HG03135 (cell line): Measurements from ENCODE around the gene ATXN2.
"Not testable (repeated sequence)": the region's sequence is repeated elsewhere in the genome, so short reads cannot be mapped to it uniquely, and the experiment has no call there.

Experiments used
- ATAC-seq: cut with Tn5 transposase; IDR thresholded peaks from one replicate; pipeline ENCODE4 v1.9.1; 2021; ENCODE audit warnings: mild to moderate bottlenecking, moderate library complexity; ENCODE audit not compliant: unreplicated experiment

The ATXN2 gene

DNA sequence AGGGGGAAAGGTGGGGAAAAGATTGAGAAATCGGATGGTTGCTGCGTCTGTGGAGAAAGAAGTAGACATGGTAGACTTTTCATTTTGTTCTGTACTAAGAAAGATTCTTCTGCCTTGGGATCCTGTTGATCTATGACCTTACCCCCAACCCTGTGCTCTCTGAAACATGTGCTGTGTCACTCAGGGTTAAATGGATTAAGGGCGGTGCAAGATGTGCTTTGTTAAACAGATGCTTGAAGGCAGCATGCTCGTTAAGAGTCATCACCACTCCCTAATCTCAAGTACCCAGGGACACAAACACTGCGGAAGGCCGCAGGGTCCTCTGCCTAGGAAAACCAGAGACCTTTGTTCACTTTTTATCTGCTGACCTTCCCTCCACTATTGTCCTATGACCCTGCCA, 91.4 kb downstream of the ATXN2 start:
- ATAC-seq: not testable (repeated sequence)

DNA sequence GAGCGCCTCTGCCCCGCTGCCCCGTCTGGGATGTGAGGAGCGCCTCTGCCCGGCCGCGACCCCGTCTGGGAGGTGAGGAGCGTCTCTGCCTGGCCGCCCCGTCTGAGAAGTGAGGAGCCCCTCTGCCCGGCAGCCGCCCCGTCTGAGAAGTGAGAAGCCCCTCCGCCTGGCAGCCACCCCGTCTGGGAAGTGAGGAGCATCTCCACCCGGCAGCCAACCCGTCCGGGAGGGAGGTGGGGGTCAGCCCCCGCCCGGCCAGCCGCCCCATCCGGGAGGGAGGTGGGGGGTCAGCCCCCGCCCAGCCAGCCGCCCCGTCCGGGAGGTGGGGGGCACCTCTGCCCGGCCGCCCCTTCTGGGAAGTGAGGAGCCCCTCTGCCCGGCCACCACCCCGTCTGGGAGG, 91.9 kb downstream of the ATXN2 start:
- ATAC-seq: not testable (repeated sequence)

DNA sequence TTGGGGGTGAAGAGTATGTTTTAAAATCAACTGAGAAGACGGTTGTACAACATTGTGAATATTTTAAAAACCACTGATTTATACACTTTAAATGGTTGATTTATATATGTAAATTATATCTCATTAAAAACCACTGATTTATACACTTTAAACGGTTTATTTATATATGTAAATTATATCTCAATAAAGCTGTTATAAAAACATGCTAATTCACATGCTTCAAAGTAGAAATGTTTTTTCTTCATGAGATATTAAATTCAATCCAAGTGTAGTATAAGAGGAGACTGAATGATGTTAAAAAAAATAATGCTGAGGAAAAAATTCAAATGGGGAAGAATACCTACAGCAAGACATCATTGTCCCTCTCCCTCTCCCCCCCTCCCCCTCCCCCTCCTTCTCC, 92.9 kb downstream of the ATXN2 start:
- ATAC-seq: no peak

DNA sequence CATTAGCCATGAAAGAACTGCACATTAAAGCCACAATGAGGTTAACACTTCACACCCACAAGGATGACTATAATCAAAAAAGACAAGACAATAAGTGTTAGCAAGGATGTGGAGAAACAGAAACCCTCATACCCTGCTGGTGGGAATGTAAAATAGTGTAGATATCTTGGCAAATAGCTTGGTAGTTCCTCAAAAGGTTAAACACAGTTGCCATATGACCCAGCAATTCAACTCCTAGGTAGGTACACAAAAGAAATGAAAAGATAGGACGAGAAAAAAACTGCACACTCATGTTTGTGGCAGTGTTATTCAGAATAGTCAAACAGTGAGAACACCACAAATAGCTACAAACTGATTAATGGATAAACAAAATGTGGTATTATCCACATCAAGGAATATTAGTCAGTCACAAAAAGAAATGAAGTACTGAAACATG, 93.5 kb downstream of the ATXN2 start:
- ATAC-seq: no peak

DNA sequence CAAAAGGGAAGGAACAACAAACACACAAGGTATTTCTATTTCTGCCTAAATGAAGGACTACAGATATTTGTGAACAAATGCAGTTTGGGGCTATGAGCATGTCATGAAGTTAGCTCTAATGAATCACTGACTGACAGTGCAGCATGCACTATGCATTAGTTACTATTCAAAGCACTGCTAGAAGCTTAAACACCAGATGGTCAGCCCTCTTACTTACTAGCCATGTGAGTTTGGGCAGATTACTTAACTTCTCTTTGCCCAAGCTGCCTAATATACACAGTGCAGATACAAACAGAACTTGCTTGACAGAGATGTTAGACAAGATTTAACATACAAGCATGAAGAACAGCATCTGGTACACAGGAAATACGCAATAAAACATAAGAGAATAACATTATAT, 96.0 kb downstream of the ATXN2 start:
- no peak for ATAC-seq

DNA sequence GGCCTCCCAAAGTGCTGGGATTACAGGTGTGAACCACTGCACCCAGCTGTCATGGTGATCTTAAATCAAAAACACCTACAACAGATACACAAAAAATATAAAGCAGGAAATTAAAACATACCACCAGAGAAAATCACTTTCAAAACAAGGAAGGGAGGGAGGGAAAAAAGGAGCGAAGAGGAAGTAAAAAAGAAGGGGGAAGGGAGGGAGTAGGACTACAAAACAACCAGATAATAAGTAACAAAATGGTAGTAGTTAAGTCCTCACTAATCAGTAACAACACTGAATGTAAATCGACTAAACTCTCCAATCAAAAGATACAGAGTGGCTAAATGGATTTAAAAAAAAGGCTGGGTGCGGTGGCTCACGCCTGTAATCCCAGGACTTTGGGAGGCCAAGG, 104.4 kb downstream of the ATXN2 start:
- ATAC-seq: no peak

DNA sequence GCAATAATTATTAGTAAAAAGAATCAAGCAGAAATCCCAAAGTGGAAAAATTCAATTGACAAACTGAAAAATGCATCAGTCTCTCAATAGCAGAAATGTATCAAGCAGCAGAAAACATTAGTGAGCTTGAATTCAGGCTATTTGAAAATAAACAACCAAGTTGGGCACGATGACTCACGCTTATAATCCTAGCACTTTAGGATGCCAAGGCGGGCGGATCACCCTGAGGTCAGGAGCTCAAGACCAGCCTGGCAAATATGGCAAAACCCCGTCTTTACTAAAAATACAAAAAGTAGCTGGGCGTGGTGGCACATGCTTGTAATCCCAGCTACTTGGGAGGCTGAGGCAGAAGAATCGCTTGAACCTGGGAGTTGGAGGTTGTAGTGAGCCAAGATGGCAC, 106.1 kb downstream of the ATXN2 start:
- ATAC-seq: not testable (repeated sequence)

DNA sequence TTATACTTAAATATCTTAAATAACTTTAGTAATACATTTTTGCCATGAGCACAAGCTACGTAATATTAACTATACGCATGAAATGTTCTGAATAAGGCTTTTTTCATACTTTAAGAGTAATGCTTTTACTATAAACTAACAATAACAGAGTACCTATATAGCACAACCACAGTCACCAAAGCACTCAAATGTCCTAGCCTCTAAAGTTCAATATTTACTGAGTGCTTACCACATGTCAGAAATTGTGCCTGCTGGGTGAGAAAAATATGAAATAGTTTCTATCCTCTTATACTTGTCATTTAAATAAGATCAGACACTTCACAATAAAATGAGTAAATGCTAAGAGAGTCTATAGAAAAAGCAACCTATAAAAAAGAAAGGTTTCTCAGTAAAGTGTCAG, 110.3 kb downstream of the ATXN2 start:
- ATAC-seq: no peak

DNA sequence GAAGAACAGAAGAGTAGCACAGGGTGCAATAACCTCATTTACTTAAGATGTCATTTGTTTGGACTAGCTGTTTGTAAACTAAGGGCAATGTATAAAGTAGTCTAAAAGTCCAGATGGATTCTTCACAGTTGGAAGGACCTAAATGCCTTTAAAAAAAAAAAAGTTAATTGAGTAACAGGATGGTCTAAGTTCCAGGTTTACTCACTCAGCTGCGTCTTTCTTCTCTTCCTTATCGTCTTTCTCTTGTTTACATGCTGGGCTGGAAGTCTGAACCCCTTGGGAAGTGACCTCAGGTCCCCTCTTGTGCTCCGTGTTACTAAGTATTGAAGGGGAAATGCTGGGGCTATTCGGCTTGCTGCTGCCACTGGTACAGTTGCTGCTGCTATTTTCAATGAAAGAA, 110.8 kb downstream of the ATXN2 start:
- ATAC-seq: no peak

DNA sequence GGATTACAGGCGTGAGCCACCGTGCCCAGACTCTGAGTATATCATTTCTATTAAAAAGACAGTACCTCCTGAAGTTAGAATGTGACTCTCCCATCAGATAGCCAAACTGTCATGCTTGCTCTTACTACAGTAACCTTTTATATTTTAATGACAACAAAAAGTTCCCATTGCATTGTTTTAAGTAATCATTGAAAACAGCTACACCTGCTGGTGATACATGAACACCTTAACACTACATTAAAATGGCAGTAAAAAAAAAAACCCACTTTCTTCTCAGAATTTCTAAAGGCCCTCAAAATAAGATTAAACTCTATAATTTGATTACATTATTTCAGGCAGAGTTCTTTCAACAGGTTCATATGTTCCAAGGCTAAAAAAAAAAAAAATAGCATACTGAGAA, 116.7 kb downstream of the ATXN2 start:
- ATAC-seq: no peak

DNA sequence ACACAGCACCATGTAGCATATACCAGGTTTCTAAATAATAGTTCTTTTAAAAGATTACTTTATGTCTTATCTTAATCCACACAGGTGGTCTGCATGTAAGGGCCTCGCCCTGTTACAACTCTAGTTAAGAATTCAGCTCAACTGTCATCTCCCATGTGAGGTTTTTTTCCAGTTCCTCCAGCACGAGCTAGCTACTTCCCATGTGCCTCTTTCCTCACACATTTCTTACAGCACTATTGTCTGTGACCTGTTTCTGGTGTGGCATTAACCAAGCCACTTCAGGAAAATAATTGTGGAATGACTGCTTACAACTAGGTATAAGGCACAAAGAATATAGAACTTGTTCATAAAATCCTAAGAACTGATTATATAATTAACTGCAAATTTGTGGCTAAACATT, 127.9 kb downstream of the ATXN2 start:
- no peak for ATAC-seq

DNA sequence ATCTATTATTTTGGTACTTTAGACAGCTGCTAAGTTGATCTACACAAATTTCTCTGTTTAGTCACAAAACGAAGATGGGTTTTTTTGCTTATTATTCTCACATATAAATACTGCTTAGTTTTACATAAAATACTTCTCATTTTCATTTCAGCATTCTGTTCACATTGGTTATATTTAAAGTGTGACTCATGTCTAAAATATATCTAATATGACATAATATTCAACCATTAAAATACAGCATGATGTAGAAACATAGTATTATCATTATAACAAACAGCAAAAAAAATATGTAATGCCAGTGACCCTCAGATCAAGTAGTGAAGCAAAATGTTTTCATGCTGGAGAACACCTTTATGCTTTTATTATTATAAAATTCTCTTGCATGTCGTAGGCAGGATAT, 129.7 kb downstream of the ATXN2 start:
- no peak for ATAC-seq

DNA sequence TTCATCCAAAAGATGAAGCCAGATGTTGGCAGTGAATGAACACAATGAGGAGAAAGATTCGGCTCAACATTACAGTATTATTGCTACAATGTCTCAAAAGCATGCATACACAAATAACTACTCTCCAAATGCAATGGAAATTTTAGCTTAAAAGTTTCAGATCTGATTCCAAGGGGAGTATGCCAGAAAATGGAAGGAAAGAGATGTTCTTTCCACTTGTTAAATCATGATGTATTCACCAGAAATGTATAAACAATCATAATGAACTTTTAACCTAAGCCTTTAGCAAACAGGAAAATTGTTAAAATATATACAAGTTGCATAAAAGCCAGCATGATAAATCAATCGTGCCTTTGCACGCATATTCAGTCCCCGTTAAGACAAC, 131.3 kb downstream of the ATXN2 start:
- no peak for ATAC-seq

DNA sequence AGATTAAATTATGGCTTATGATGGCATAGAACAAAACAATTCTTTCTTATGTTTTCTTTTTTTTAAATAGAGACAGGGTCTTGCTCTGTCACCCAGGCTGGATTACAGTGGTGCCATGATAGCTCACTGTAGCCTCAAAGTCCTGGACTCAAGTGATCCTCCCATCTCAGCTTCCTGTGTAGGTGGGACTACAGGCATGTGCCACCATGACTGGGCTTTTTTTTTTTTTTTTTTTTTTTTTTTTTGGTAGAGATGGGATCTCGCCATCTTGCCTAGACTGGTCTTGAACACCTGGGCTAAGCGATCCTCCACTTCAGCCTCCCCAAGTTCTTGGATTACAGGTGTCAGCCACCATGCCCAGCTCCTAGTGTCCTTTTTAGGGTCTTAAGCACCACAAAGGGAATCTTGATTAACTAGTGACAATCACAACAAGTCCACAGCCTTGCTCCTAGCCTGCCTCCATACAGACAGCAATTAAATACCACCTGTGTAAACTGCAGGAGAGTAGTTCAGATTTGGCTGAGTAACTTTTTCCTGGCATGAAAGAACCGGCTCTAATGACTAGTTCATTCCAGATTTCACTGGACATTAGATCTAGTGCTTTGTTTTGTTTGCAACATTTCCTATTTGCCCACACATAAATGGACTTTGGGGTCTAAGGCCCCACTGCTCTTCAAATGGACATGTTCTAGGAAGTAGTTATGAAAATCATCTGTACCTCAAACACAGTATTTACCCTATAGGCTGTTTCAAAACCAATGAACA, 131.8 kb downstream of the ATXN2 start:
- no peak for ATAC-seq

DNA sequence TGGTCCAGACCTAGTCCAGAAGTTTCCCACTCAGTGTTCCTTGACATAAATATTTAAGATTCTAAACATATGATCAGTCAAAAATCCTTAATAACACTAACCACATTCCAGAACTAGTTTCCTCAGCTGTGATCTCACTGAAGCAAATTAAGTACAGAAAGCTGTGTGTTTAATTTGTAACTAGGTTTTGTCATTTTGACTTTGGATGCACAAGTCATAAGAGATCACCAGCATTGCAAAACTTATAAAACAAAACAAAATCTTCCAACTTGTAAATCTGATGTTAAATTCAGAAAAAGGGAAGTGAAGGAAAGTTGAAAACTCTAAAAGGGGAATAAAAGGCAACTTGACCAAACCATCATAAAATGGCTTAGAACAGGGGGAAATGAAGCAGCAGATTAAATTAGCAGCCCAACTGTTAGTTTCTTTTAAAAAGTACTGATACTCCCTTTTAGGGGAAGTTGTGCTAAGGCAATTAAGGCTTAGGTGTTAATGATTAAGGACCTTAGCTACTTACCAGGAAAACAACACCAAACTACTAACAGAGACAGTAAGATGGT, 136.8 kb downstream of the ATXN2 start:
- ATAC-seq: no peak

DNA sequence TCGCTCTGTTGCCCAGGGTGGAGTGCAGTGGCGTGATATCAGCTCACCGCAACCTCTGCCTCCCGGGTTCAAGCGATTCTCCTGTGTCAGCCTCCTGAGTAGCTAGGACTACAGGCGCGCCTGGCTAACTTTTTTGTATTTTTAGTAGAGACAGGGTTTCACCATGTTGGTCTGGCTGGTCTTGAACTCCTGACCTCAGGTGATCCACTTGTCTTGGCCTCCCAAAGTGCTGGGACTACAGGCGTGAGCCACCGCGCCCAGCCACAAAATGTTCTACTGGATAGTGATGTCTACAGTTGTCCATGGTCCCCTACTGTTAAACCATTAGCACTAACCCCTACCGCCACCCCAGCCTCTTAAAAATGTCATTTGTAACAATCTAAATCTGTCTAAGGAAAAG, 139.0 kb downstream of the ATXN2 start:
- ATAC-seq: not testable (repeated sequence)

DNA sequence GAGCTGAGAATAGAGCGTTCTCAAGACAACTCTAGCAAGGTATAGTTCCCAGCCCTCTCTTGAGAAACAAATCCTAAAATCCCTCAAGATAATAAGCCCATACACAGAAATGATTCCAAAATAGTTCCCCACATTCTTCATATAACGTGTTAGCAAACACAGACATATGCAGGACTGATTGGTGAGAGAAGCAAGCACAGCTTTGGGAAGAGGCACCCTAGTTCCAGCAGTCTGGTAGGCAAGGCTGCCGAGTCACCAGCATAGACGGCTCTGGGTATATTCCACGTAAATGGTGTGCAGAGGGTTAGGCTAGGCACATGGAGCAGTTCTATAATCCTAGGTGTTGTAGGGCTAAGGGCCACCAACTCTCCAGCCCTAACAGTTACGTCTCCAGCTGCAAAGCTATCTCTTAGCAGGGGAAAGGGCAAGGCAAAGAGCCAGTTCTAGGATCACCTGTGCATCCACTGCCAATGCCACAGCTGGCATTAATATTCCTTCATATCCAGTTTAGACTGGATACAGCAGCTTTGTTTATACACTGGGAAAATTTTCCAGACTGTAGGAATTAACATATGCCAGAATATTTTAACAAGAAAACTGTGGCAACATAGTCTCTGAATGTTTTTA, 140.5 kb downstream of the ATXN2 start:
- ATAC-seq: no peak

DNA sequence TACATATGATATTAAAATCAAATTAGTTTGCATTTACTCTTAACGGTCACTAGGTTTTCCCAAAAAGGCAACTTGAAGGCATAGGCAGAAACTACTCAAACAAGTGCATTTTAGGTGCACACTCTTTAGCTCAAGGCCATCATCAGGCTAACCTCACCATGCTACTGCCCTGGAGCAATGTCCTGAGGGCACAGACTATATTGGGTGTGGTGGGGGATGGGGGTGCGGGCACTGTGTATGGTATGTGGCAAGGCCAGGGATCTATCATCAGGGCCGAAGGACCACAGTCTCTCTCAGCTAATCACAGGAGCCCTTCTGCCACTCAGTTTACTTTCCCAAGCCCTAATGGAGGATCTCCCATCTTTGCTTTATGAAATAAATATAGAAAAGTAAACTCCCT, 141.5 kb downstream of the ATXN2 start:
- ATAC-seq: no peak

DNA sequence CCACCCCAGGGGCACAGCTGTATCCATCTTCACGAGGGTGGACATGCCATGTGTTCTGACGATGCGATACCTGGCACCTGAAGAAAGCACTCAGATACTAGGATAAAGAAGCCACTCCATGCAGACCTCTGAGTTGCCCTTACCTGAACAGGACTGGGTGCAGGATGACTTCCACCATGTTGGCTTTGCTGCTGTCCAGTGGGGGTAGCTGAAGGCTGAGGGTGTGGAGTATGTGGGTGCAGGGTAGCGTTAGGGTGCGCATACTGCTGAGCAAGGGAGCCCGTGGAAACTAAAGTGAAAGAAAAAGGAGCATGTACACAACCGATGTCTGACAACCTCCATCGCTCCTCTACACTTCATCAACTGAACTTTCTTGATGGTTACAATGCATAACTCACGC, 142.0 kb downstream of the ATXN2 start:
- ATAC-seq: no peak

DNA sequence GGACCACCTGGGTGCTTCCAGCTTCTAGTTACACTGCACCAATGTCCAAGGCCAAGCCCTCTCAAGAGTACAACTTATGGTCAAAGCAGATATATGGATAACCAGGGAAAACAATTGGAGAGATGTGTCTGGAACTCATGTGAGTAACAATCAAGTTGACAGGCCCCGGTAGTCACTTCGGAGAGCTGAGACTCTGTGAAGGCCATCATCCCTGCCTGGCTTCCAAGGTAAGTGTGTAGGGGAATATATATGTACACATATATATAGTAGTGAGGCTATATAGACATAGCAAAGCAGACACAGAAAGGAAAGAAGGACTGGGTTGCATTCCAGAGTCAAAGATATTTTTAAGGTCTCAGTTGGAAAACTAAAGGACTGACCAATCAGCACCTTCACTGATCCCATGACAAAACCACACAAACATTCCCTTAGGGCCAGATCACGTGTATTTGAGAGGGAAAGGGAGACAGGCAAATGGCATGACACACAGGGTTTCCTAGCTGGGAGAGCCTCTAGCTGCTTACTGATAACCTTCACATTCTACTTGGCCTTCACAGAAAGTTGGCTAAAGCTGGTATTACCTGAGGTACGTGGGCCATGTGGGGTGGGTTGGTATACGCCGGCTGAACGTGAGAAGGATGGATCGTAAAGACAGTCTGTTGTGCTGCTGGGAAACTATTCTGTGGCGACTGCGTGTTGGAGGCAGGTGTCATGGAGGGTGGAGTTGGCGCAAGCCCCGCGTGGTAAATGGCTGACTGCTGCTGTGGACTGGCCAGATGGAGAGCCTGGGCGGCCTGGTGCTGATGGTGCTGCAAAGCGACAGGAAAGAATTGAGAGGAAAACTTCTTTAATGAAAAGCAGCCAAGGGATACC, 143.4 kb downstream of the ATXN2 start:
- no peak for ATAC-seq

DNA sequence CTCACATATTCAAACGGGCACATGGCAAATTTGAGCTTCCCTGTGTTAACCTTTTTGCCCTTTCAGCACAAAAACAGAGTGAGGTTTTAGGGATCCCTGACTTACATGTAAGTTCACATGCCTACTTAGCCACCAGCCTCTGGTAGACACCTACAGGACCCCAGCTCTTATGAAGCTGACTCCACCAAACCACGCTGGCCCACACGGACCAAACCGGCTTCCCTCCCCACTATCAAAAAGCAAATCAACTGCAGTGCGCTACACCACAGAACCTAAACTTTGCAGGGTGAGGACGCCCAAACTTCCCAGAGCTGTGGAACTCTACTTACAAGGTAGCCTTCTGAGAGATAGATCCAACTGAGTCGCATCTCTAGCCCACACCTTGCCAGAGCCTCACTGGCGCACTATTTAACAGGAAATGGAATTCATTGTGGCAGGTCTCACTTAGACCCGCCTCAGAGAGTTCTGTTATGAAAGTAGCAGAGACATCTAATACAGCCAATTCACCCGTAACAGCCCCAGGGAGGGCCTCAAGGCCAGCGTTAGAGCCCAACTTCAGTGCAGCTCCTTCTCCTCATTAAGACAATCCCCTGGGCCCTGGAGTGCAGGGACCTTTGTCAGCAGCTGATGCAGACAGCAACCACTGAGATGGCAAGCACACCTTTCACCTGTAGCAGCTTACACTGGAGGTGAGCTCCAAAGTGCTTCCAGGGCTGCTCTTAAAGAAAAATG, 144.2 kb downstream of the ATXN2 start:
- no peak for ATAC-seq
